ENCODE data around the gene MTHFD1L.

- TF ChIP-seq SNAI2 (CRISPR knock-in tag; IDR thresholded peaks at IDR 0.05) (no peak), RARB (CRISPR knock-in tag; IDR thresholded peaks at IDR 0.05) (no peak), ARNTL (CRISPR knock-in tag; IDR thresholded peaks at IDR 0.05; ENCODE audit: borderline replicate concordance, low read depth) (no peak), ISL1 (CRISPR knock-in tag; IDR thresholded peaks at IDR 0.05) (no peak), CSRNP3 (CRISPR knock-in tag; IDR thresholded peaks at IDR 0.05) (no peak), ZC3H10 (CRISPR knock-in tag; IDR thresholded peaks at IDR 0.05) (no peak), CSDC2 (CRISPR knock-in tag; IDR thresholded peaks at IDR 0.05) (no peak), PATZ1 (CRISPR knock-in tag; IDR thresholded peaks at IDR 0.05; ENCODE audit: borderline replicate concordance) (no peak), CREB5 (CRISPR knock-in tag; IDR thresholded peaks at IDR 0.05; ENCODE audit: low read depth) (no peak), PPARA (CRISPR knock-in tag; IDR thresholded peaks at IDR 0.05; ENCODE audit: borderline replicate concordance) (no peak), OSR1 (CRISPR knock-in tag; IDR thresholded peaks at IDR 0.05) (no peak), ZFP3 (CRISPR knock-in tag; IDR thresholded peaks at IDR 0.05) (no peak), ZNF565 (CRISPR knock-in tag; conservative IDR thresholded peaks at IDR 0.05; ENCODE audit: low read depth) (no peak)
Observed at GRCh38 chr6:150964765-150965164, 99.3 kb downstream of the MTHFD1L start.

Data from SK-N-SH treated with all-trans-retinoic acid at 6 μM for 48 hours (cell line).